ENCODE data around the gene ACSF2.

DNA sequence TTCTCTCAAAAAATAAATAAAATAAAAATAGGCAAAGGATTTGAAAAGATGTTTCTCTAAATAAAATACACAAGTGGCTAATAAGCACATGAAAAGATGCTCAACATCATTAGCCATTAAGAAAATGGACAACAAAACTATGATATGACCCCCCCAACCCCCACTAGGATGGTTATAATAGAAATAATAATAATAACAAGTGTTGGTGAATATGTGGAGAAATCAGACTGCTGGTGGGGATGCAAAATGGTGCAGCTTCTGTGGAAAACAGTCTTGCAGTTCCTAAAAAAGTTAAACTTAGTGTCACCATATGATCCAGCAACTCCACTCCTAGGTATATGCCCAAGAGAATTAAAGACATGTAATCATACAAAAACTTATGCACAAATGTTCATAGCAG, 73.3 kb downstream of the ACSF2 start:
- TF ChIP-seq POLR2A (IDR thresholded peaks at IDR 0.05; ENCODE audit: low read depth, low read length) = no peak
- no peak for TF ChIP-seq POLR2AphosphoS5 (IDR thresholded peaks at IDR 0.05; ENCODE audit: low read depth, low read length)
- TF ChIP-seq PAX5 (IDR thresholded peaks at IDR 0.05; ENCODE audit: insufficient read depth, low read length, severe bottlenecking) = no peak
- no peak for TF ChIP-seq POU2F2 (IDR thresholded peaks at IDR 0.05; ENCODE audit: low read depth, low read length)
- TF ChIP-seq TAF1 (IDR thresholded peaks at IDR 0.05; ENCODE audit: low read depth, low read length) = no peak
- TF ChIP-seq SPI1 (IDR thresholded peaks at IDR 0.05; ENCODE audit: low read depth, low read length) = no peak

Measured in GM12891 (cell line).